Measurements from ENCODE around the gene CWC25. TPM values are rescaled to one million over a fixed set of nuclear protein-coding genes. Genes with fewer than 3 reads are reported as not detected.

Gene CWC25
- total and polyA plus RNA-seq, 2 of the 13 experiments (the other 11 are each of a cell fraction or from before 2014, with no cell fraction given): 15.6 to 22.7 TPM

GRCh38 chr17:38867968-38868816 is 43.1 kb upstream of the CWC25 start (continued):
- peak; percentile 15; the same call in 1 of the 2 replicates for TF ChIP-seq TFDP2 (CRISPR knock-in tag; IDR thresholded peaks at IDR 0.05)
- no peak for TF ChIP-seq ZBTB42 (CRISPR knock-in tag; IDR thresholded peaks at IDR 0.05)
- TF ChIP-seq ZFP62 (CRISPR knock-in tag; IDR thresholded peaks at IDR 0.05): no peak
- 0 out of 2 replicates have a peak, but pooled peaks have one; percentile 26 for TF ChIP-seq ZNF296 (CRISPR knock-in tag; conservative IDR thresholded peaks at IDR 0.05)
- no peak for TF ChIP-seq HCFC1 (IDR thresholded peaks at IDR 0.05; ENCODE audit: low read depth, low read length)
- no peak for TF ChIP-seq ZNF605 (CRISPR knock-in tag; IDR thresholded peaks at IDR 0.05)
- TF ChIP-seq THAP11 (CRISPR knock-in tag; IDR thresholded peaks at IDR 0.05): no peak; the same call in 1 of the 2 replicates
- TF ChIP-seq ZNF101 (CRISPR knock-in tag; IDR thresholded peaks at IDR 0.05; ENCODE audit: borderline replicate concordance, low read depth): no peak
- TF ChIP-seq TCF7 (IDR thresholded peaks at IDR 0.05; ENCODE audit: low read depth): no peak
- TF ChIP-seq CSRNP2 (CRISPR knock-in tag; conservative IDR thresholded peaks at IDR 0.05; ENCODE audit: low read depth): no peak
- no peak for TF ChIP-seq XRCC5 (optimal IDR thresholded peaks at IDR 0.05; ENCODE audit: low read length)
- no peak for TF ChIP-seq ZNF660 (CRISPR knock-in tag; IDR thresholded peaks at IDR 0.05; ENCODE audit: borderline replicate concordance, low read depth)
- TF ChIP-seq JUND (CRISPR knock-in tag; IDR thresholded peaks at IDR 0.05): no peak
- peak; percentile 61; the same call in 1 of the 2 replicates for TF ChIP-seq ZSCAN5A (CRISPR knock-in tag; IDR thresholded peaks at IDR 0.05; ENCODE audit: borderline replicate concordance)
- 0 out of 2 replicates have a peak, but pooled peaks have one; percentile 37 for TF ChIP-seq ZNF136 (CRISPR knock-in tag; IDR thresholded peaks at IDR 0.05; ENCODE audit: low read depth)
- 0 out of 2 replicates have a peak, but pooled peaks have one; percentile 8 for TF ChIP-seq ZNF232 (CRISPR knock-in tag; IDR thresholded peaks at IDR 0.05; ENCODE audit: borderline replicate concordance)
- TF ChIP-seq ZSCAN29 (CRISPR knock-in tag; conservative IDR thresholded peaks at IDR 0.05): peak; percentile 52; the same call in 1 of the 2 replicates
- TF ChIP-seq MAFG (CRISPR knock-in tag; IDR thresholded peaks at IDR 0.05): no peak
- no peak for TF ChIP-seq HOXA5 (CRISPR knock-in tag; IDR thresholded peaks at IDR 0.05)
- TF ChIP-seq ATAD3A (CRISPR knock-in tag; IDR thresholded peaks at IDR 0.05): no peak
- peak; percentile 73 for TF ChIP-seq PPARG (CRISPR knock-in tag; conservative IDR thresholded peaks at IDR 0.05)
- TF ChIP-seq ZBTB3 (CRISPR knock-in tag; IDR thresholded peaks at IDR 0.05; ENCODE audit: borderline replicate concordance, low read depth): 0 out of 2 replicates have a peak, but pooled peaks have one; percentile 18

Data from HepG2 (cell line).